NCI-H2227 treated with DMSO at 0.1 percent for 48 hours (cell line): ENCODE measurements around the gene PARVA.
A peak's percentile ranks its signal among the peaks of the same experiment; 100 is the strongest.

Source experiments
- DNase-seq: peaks from one replicate; lab custom pipeline; 2025; lab: John Stamatoyannopoulos, UW

Gene PARVA

GRCh38 chr11:12531020-12531419 is 153.6 kb downstream of the PARVA start:
- DNase-seq = no peak

- no peak for DNase-seq
These were observed 154.3 kb downstream of the PARVA start for GRCh38 chr11:12531681-12532080.

GRCh38 chr11:12532580-12532979 is 155.2 kb downstream of the PARVA start:
- DNase-seq = no peak

GRCh38 chr11:12534549-12534948 is 157.2 kb downstream of the PARVA start:
- no peak for DNase-seq

- DNase-seq = no peak
These were observed 157.9 kb downstream of the PARVA start for GRCh38 chr11:12535321-12535720.

- no peak for DNase-seq
These were observed 159.2 kb downstream of the PARVA start for GRCh38 chr11:12536566-12536965.

GRCh38 chr11:12537778-12538401 is 160.5 kb downstream of the PARVA start:
- no peak for DNase-seq

GRCh38 chr11:12538889-12539421 is 161.6 kb downstream of the PARVA start:
- no peak for DNase-seq

GRCh38 chr11:12539572-12539971 is 162.2 kb downstream of the PARVA start:
- DNase-seq = no peak

- no peak for DNase-seq
These were observed 162.8 kb downstream of the PARVA start for GRCh38 chr11:12540075-12540680.

- no peak for DNase-seq
These were observed 163.7 kb downstream of the PARVA start for GRCh38 chr11:12540913-12541582.

- no peak for DNase-seq
These were observed 164.3 kb downstream of the PARVA start for GRCh38 chr11:12541583-12542151.

GRCh38 chr11:12542186-12542935 is 165.0 kb downstream of the PARVA start:
- DNase-seq = no peak

- no peak for DNase-seq
These were observed 166.4 kb downstream of the PARVA start for GRCh38 chr11:12543596-12544415.

GRCh38 chr11:12544986-12545775 is 167.8 kb downstream of the PARVA start:
- DNase-seq = no peak

- no peak for DNase-seq
These were observed 168.8 kb downstream of the PARVA start for GRCh38 chr11:12546122-12546521.

- DNase-seq = no peak
These were observed 169.3 kb downstream of the PARVA start for GRCh38 chr11:12546660-12547059.

GRCh38 chr11:12547953-12548650 is 170.7 kb downstream of the PARVA start:
- DNase-seq = no peak

- DNase-seq = peak; percentile 21
These were observed 175.3 kb downstream of the PARVA start for GRCh38 chr11:12552692-12553091.

GRCh38 chr11:12554122-12554521 is 176.8 kb downstream of the PARVA start:
- DNase-seq = no peak
